Measurements from ENCODE around the gene INTS12. TPM values are rescaled to one million over a fixed set of nuclear protein-coding genes. Genes with fewer than 3 reads are reported as not detected.

The INTS12 gene
- total and polyA plus RNA-seq, 10 of the 15 experiments (the other 5 are each of a cell fraction or from before 2014, with no cell fraction given): 24.2 to 52.4 (median 37.3) TPM

GRCh38 chr4:105725623-105726022 lies 17.1 kb upstream of the INTS12 start (continued):
- TF ChIP-seq CUX1 (IDR thresholded peaks at IDR 0.05; ENCODE audit: insufficient replicate concordance, low read depth, low read length): no peak
- TF ChIP-seq ZNF207 (IDR thresholded peaks at IDR 0.05; ENCODE audit: borderline replicate concordance): no peak
- no peak for TF ChIP-seq EP300 (IDR thresholded peaks at IDR 0.05; ENCODE audit: borderline replicate concordance in 1 of 2, control insufficient read depth in 1 of 2, low read depth in 2 of 2, low read length in 2 of 2)
- no peak for TF ChIP-seq ZBTB33 (IDR thresholded peaks at IDR 0.05)
- TF ChIP-seq NFYA (IDR thresholded peaks at IDR 0.05; ENCODE audit: borderline replicate concordance, low read depth, low read length): no peak
- TF ChIP-seq EGR1 (IDR thresholded peaks at IDR 0.05; ENCODE audit: borderline replicate concordance in 1 of 2, low read depth in 2 of 2, low read length in 2 of 2): no peak
- no peak for TF ChIP-seq BMI1 (IDR thresholded peaks at IDR 0.05; ENCODE audit: borderline replicate concordance)
- TF ChIP-seq KAT2A (conservative IDR thresholded peaks at IDR 0.05; ENCODE audit: control insufficient read depth, low read depth, low read length): no peak
- TF ChIP-seq PAX5 (IDR thresholded peaks at IDR 0.05; ENCODE audit: borderline replicate concordance, low read depth, low read length): no peak
- TF ChIP-seq NR2C1 (IDR thresholded peaks at IDR 0.05): no peak
- no peak for TF ChIP-seq IRF5 (IDR thresholded peaks at IDR 0.05; ENCODE audit: borderline replicate concordance)
- no peak for TF ChIP-seq POLR2AphosphoS5 (IDR thresholded peaks at IDR 0.05; ENCODE audit: low read length)
- TF ChIP-seq ZNF592 (IDR thresholded peaks at IDR 0.05): no peak
